SHP77 treated with DMSO at 0.1 percent for 48 hours (cell line): ENCODE results near the gene ZHX3.
"Not testable (repeated sequence)": the region's sequence is repeated elsewhere in the genome, so short reads cannot be mapped to it uniquely, and the experiment has no call there.

Source experiments
- DNase-seq: peaks from one replicate; lab custom pipeline; 2025; lab: John Stamatoyannopoulos, UW

Gene ZHX3

DNA sequence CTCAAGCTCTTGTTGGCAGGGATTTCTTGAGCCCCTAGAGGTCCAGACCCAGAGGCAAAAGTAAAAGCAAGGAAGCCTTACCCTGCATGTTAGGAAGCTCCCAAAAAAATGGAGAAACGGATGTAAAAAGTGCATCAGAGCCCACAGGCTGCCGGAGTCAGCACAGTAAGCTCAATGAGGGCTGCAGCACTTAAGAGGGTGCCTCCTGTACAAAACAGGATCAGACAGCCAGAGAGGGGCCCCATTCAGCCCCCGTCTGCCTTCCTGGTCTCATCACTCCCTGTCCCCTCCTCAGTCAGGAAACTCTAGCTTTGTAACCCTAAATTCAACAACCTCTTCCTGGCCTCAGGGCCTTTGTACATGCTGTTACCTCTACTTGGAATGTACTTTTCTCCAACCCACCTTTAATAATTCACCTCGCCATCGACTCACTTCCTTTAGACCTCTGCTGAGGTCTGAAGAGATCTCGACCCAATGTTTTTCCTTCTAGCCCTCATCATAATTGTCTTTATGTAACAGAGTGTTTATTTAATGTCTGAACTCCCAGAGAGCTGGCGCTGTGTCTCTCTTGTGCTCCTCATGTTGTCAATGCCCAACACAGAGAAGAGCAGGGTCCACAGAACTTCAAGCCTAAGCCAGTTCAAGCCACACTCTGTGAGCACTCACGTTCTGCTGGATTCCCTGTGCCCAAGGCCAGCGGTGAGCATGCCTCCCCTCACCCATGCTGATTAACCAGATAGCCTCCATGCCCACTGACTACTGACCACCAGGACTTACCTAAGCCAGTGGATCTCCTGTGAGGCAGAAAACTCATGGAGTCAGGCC lies 183.0 kb downstream of the ZHX3 start:
- no peak for DNase-seq

- DNase-seq: peak; percentile 42
Measured at GRCh38 chr20:41133709-41134361, 183.7 kb downstream of the ZHX3 start.

GRCh38 chr20:41132388-41132775 lies 185.1 kb downstream of the ZHX3 start:
- not testable (repeated sequence) for DNase-seq

GRCh38 chr20:41131594-41132387 lies 185.7 kb downstream of the ZHX3 start:
- DNase-seq: no peak
